Activated CD4-positive, alpha-beta T cell treated with anti-CD3 and anti-CD28 coated beads for 4 hours (primary cell): Measurements from ENCODE around the gene VDR.

Experiments used
- DNase-seq, 2 donors: peaks; one replicate each; pipeline ENCODE4 v3.0.0-alpha.2; 2020

The VDR gene

GRCh38 chr12:47927346-47927745, 22.6 kb upstream of the VDR start:
- DNase-seq, result no peak

DNA sequence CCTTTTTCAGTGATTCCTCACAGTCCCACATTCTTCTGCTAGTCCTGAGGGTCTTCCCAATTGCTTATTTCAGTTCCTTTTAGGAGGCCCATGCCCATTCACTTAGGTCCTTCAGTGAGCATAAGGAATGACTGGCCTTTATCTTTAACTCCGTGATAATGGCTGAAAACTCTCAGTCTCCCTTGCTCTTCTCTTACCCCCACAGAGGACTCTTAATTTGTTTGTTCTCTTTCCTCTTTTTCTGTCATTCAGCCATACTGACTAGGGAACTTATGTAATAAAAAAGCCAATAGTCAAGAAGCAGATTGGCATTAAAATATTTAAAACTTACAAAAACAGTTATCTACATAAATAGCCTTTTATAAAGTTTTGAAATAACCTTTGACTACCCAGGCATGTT, 17.1 kb upstream of the VDR start:
- no peak for DNase-seq

- no peak for DNase-seq
Observed at GRCh38 chr12:47920913-47921312, 16.1 kb upstream of the VDR start.

DNA sequence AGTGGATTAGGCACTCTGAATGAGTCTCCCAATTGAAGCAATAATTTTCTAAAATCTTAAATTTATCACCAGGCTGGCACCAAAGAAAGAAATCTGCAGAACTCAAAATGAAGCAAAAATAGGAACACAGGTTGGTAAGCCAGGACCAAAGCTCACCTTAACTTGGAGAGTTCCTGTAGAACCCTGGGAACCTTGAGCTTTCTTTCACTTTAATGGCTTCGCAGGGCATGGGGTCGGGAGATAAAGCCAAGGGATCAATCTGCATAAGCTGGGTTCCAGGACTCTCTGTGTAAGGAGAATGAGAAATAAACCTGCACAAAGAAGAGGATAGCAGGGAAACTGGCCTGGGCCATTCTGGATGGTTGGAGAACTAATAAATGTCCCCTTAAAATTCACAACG, 8.3 kb upstream of the VDR start:
- no peak for DNase-seq

DNA sequence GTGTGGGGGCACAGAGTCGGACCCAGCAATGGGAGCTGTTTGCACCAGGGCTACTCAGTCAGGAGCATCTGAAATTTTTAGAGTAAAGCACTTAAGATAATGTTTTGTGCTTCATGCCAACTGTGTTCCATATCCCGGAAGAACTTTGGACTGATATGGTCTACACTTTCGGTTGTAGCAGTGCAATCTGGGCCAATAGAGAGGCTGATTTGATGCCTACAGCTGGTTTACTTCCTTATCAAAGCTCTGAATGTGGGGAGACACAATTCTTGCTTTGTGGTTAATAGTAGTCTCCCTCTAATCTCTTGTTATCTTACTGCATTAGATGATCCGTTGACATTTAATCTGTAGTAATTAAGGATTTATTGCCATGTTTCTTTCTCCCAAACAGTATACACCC, 7.8 kb upstream of the VDR start:
- no peak for DNase-seq

DNA sequence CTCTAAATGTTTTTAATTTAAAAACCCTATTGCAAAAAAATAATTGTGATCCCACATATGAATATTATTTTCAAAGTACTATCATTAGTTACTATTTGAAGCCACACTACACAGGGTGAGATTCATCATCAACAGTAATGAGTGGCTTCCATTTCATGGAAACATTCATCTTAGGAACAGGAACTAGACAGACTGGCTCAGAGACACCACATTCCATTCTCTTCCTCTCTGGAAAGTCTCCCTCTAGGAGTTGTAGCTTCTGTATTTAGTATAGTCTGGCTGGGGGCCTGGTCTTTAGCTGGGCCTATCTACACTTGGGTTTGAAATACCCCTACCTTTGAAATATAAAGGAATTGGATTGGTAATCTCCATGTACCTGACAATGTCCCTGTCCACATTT, 6.2 kb upstream of the VDR start:
- DNase-seq, result no peak

- DNase-seq, result no peak
Observed at GRCh38 chr12:47910486-47910885, 5.7 kb upstream of the VDR start.

DNA sequence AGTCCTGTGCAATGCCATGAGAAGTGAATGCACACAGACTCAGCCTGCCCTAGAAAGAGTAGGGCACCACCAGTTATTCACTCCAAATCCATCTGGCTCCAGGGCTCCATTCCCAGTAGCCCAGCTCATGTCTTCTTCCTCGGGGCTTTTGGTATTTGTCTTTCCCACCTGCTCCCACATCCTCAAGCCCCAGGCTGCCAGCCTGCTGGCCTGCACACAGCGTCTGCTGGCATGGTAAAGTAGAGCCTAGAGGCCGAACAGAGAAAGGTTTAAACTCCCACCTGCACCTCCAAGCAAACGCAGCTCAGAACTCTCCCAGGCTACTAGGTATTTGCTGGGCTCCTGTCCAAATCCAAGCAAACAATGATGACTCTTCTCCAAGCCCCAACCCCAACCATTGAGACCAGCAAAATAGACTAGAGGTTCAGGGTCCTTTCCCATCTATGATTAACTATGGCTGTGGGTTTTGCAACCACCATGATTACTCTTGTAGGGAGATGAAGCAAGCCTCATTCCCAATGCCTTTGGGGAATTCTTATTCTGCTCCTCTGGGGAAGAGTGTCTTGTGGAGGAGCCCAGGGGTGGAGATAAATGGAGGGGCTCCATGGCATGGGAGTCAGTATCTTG, 5.2 kb upstream of the VDR start:
- no peak for DNase-seq

GRCh38 chr12:47908738-47909137, 3.9 kb upstream of the VDR start:
- no peak for DNase-seq

DNA sequence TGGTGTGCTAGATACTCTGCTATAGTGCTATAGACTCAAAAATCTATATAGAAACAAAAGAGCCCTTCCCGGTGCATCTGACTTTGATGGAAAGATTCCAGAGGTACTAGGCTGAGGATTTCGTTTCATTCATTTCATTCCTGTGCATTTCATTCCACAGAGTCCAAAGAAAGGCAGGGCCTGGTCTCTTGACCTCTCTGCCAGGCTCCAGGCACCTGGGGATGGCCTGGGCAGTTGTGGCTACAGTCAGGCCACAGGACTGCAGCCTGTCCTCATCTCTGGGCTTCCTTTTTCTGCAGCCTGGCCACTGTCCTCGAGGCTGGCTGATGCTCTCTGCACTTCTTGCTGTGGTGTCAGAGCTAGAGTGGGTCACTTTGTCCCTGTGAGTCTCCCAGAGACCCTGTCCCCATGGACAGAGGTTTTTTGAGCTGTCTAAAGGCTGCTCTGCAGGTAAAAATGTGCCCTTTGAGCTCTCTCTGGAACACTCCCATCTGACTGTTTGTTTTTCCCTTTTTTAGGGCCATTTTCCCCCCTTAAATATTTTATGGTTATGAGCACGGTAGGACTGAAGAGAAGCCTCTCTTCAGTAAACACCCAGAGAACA, 3.2 kb upstream of the VDR start:
- no peak for DNase-seq

- peak; percentile 67 to 69 for DNase-seq
Observed at GRCh38 chr12:47903927-47904712, 674 bp downstream of the VDR start.

- DNase-seq, result no peak
Observed at GRCh38 chr12:47903151-47903611, 1.6 kb downstream of the VDR start.

DNA sequence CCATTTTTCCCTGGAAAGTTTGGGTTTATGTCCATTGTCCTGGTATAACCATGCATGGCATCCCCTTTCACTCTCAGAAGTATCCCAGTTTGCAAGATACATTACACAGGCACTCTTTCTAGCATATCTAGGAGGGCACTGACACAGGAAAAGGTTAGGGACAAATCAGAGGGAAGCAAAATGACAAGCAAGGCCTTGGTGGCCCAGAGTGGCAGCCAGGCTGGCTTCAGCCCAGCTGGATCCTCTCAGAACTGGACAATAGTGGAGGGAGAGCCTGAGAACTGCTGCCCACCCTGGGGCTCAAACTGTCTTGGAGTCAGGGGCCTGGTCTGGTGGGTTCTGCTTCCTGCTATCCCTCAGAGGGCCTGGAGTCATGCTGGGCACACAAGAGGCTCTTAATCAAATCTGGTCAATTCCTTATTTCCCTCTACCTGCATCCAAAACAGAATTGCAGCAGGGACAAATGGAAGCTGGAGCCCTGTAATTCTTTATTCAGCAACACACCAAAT, 2.6 kb downstream of the VDR start:
- DNase-seq, result no peak

DNA sequence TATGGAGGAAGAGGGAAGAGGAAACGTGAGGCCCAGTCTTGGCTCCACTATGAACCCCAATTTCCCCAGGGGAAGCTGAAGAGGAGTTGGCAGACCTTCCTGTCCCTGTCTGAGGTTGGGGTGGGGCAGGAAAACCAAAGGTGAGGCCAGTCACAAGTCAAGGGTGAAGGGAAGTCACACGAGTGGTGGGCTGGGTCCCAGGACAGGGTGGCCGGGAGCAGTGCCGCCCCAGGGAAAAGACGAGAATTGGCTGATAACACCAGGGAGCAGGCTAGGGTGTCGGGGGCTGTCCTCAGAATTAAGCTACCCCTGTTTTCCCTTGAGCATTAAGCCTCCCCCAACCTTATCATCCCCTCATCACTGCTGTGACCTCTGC, 3.1 kb downstream of the VDR start:
- DNase-seq, result no peak

DNA sequence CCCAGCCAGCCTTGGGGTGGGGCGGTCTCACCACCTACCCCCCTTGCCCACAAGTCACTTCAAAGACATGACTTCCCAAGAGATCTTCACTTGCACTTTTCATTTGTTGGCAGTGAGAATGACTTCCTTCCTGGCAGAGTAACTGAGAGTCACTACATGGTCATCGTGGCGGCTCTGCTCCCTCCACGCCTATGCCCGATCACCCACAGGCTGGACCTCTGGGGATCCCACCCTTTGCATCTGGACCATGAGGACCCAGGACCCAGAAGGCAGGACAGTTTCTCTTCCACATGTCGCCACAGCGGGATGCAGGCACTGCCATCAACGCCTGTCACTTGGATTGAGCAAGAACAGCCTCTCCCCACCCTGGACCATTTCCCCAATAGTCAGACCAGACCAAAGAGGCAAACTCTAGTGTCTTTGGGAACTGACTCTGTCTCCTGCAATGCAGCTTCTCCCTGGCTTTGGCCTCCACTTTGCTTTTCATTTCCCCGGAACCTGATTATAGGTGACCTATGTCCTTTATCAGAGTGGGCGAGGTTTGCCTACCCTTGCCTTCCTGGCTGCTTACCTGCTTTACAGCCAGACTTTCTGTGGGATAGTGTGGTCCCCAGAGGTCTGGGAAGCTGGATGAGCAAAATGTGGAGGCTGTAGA, 3.6 kb downstream of the VDR start:
- DNase-seq, result no peak

GRCh38 chr12:47900131-47901062, 4.4 kb downstream of the VDR start:
- no peak for DNase-seq

GRCh38 chr12:47899466-47899865, 5.3 kb downstream of the VDR start:
- no peak for DNase-seq

- no peak for DNase-seq
Observed at GRCh38 chr12:47896633-47897032, 8.2 kb downstream of the VDR start.

- no peak for DNase-seq
Observed at GRCh38 chr12:47896022-47896421, 8.8 kb downstream of the VDR start.

GRCh38 chr12:47894652-47895051, 10.1 kb downstream of the VDR start:
- DNase-seq, result no peak

GRCh38 chr12:47894068-47894467, 10.7 kb downstream of the VDR start:
- DNase-seq, result no peak

DNA sequence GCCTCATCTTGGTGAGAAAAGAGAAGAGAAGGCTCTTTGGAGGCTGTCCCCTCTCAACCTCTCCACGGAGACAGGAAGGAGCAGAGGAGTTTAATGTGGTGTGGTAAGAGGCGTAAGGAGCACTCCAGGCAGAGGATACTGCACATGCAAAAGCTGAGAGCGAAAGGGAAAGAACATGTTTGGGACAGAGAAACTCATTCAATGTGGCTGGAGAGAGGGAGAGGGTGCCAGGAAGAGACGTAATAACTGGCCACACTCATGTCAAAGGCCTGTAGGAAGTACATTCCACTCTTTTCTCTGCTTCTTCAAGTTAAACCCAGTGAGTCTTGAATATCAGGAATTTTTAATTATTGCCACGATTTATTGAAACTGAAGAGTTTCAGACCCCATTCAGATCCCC, 12.0 kb downstream of the VDR start:
- DNase-seq, result no peak
